Measurements from ENCODE around the gene EVI5L.

The EVI5L gene

GRCh38 chr19:7903244-7904073 lies 73.4 kb downstream of the EVI5L start, which contains the start of gene MAP2K7:
Gene MAP2K7 (plus strand): TSS chr19:7903877. CDS start chr19:7903945, 68 bp downstream.
- peak; percentile 86 for DNase-seq

- DNase-seq = no peak
Observed at GRCh38 chr19:7904074-7905020, 74.3 kb downstream of the EVI5L start.

DNA sequence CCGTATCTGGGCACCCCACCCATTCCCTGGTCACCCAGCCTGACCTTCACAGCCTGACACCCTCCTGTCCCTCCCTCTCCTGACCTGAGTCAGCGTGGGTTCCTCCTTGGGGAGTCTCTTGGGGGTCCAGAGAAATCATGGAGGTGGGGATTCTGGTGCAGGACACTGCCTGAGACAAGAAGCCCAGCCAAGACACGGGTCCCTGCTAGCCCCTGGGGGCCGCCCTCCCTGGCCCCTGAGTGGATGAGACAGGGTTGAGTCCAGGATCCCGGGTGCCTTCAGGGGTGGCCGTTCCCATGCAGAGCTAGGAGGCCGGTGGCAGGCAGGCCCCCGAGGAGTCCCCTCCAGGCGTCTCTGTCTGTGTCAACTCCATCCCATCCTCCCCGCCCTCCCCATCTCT lies 75.2 kb downstream of the EVI5L start:
- no peak for DNase-seq

- DNase-seq = no peak
Observed at GRCh38 chr19:7905859-7906258, 75.8 kb downstream of the EVI5L start.

DNA sequence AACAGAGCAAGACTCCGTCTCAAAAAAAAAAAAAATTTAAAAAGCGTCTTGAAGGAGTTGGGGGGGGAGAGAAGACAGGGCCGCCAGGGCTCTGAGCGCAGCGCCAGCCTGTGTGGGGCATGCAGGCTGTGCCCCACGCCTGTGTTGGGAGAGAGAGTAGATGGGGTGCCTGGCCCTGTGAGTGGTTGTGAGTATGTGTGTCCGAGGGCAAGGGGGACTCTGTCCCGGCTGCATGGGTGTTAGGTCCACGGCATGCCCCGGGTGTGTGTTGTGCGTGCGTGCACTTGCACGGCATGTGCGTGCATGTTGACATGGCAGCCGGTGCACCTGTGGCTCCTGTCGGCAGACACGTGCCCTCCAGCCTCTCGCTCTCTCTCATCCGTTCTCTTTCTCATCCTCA lies 77.1 kb downstream of the EVI5L start:
- no peak for DNase-seq

DNA sequence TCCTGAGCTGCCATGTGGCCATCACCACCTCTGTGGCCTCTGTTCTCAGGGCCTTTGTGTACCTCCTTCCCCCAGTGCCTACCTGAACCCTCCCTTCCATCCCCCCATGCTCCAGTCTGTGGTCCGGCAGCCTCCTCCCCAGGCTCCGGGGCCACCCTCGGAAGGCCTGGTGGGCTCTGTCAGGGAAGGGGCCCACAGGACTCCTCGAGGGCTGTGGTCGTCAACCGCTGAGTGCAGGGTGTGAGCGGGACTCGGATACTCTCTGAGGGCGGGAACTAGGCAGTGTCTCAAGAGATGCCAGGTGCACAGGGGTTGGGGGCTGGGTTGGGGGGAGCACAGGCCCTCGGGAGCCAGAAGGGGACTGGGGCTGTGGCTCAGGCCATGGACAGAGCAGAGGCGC lies 77.5 kb downstream of the EVI5L start:
- no peak for DNase-seq

DNA sequence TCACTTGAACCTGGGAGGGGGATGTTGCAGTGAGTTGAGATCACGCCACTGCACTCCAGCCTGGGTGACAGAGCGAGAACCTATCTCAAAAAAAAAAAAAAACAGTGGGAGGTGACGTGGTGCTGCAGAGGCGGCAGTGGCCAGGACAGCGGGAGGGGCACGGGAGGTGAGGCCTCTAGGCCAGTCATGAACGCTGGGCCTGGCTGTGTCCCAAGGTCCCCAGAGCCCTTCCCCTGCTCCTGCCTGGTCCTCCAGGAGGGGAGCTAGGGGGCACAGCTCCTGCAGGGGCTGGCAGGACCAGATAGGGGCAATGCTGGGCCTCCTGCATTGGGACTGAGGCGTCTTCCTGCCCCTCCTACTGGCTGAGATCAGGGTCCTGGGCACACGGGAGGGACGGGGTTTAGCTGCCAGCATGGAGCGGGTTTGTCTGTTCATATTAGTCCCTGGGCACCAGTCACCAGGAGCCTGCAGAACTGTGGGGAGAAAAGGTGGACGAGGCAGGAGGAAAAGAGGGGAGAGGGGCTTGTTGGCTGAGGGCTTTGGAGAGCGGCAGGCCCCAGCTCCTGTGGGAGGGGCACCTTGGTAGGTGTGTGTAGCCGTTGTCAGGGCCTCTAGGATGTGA lies 78.2 kb downstream of the EVI5L start:
- no peak for DNase-seq

GRCh38 chr19:7908742-7909461 lies 78.9 kb downstream of the EVI5L start:
- no peak for DNase-seq

DNA sequence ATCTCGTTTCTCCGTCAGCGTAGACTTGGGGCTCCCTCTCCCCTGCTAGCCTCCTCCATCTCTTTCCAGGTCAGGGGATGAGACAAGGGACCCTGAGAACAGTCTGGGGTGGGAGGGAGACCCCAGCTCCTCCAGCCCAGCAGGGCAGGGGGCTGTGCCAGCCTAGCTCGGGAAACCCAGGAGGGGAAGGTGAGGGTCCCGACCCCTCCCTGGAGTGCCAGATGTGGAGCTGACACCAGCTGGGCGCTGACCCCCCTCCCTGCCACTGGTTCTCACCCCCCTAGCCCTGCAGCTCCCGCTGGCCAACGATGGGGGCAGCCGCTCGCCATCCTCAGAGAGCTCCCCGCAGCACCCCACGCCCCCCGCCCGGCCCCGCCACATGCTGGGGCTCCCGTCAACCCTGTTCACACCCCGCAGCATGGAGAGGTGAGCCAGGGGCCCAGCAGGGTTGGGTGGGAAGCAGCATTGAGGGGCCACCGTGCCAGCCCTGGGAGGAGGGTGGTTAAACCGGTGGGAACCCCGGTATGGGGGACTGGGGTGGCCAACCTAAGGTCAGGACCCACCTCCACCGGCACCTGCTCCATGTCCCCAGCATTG lies 79.6 kb downstream of the EVI5L start:
- DNase-seq = no peak

- DNase-seq = no peak
Observed at GRCh38 chr19:7910321-7911161, 80.5 kb downstream of the EVI5L start.

- no peak for DNase-seq
Observed at GRCh38 chr19:7911508-7912143, 81.6 kb downstream of the EVI5L start.

GRCh38 chr19:7912144-7912696 lies 82.2 kb downstream of the EVI5L start:
- no peak for DNase-seq

- no peak for DNase-seq
Observed at GRCh38 chr19:7912697-7913564, 82.9 kb downstream of the EVI5L start.

DNA sequence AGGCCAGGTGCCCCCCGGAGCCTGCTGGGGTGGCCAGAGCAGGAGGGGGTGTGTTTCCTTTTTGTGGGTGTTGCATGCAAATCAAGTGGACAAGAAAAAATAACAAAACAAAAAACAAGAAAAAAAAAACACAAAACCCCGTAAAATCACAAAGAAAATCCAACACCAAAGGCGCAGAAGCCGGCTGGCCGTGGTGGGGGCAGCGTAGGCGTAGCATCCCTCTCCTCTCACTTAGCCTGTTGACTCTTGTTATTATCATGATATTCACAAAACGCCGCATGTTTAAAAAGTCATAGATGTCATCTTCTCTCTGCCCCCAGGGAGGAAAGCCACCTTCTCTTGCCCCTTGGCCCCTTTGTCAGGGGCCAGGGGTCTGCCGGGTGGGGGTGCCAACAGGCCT lies 83.6 kb downstream of the EVI5L start:
- DNase-seq = no peak

GRCh38 chr19:7914099-7914498 lies 84.1 kb downstream of the EVI5L start:
- no peak for DNase-seq
